Measurements from ENCODE around the gene PLPPR1. TPM values are rescaled to one million over a fixed set of nuclear protein-coding genes. Genes with fewer than 3 reads are reported as not detected.
A peak's percentile ranks its signal among the peaks of the same experiment; 100 is the strongest.

Gene PLPPR1
- total RNA-seq, 1 donor, result not detected

GRCh38 chr9:101014566-101014965, 14.0 kb upstream of the PLPPR1 start:
- DNase-seq (ENCODE audit: low read depth), result no peak
- H3K4me3 ChIP-seq (ENCODE audit: low read depth, low read length), result no peak overlapping the region
- no peak for TF ChIP-seq CTCF (IDR thresholded peaks at IDR 0.05; ENCODE audit: insufficient read depth, low read length)

GRCh38 chr9:101018467-101018866, 10.1 kb upstream of the PLPPR1 start:
- no peak for TF ChIP-seq CTCF (IDR thresholded peaks at IDR 0.05; ENCODE audit: insufficient read depth, low read length)
- H3K4me3 ChIP-seq (ENCODE audit: low read depth, low read length), result no peak overlapping the region
- no peak for DNase-seq (ENCODE audit: low read depth)

- DNase-seq (ENCODE audit: low read depth), result no peak
- TF ChIP-seq CTCF (IDR thresholded peaks at IDR 0.05; ENCODE audit: insufficient read depth, low read length), result no peak
- no peak overlapping the region for H3K4me3 ChIP-seq (ENCODE audit: low read depth, low read length)
Observed at GRCh38 chr9:101022704-101023103, 5.8 kb upstream of the PLPPR1 start.

- DNase-seq (ENCODE audit: low read depth), result no peak
- H3K4me3 ChIP-seq (ENCODE audit: low read depth, low read length), result no peak overlapping the region
- no peak for TF ChIP-seq CTCF (IDR thresholded peaks at IDR 0.05; ENCODE audit: insufficient read depth, low read length)
Observed at GRCh38 chr9:101025940-101026339, 2.6 kb upstream of the PLPPR1 start.

GRCh38 chr9:101026824-101027223, 1.7 kb upstream of the PLPPR1 start:
- H3K4me3 ChIP-seq (ENCODE audit: low read depth, low read length), result no peak overlapping the region
- DNase-seq (ENCODE audit: low read depth), result no peak
- no peak for TF ChIP-seq CTCF (IDR thresholded peaks at IDR 0.05; ENCODE audit: insufficient read depth, low read length)

DNA sequence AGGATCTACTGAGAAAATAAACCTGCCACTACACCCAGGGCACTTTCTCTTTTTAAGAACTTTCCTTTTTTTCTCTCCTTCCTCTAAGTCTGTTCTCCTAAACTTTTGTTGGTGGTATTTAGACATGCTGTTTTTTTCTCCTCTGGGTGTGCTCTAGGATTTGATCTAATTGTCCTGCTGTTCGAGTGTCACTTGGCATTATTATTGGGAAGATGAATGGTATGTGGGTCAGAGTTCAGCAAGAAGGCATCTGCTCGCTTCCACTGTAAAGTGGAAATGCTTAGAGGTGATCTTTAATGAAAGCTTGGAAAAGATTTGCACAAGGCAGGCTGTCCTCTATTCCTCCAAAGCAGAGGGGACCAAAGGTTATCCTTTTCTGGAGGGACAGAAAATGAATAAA, 1.3 kb upstream of the PLPPR1 start:
- DNase-seq (ENCODE audit: low read depth), result no peak
- TF ChIP-seq CTCF (IDR thresholded peaks at IDR 0.05; ENCODE audit: insufficient read depth, low read length), result no peak
- H3K4me3 ChIP-seq (ENCODE audit: low read depth, low read length), result no peak overlapping the region

- DNase-seq (ENCODE audit: low read depth), result no peak
- TF ChIP-seq CTCF (IDR thresholded peaks at IDR 0.05; ENCODE audit: insufficient read depth, low read length), result no peak
- peak overlapping the region; percentile 59 for H3K4me3 ChIP-seq (ENCODE audit: low read depth, low read length)
Observed at GRCh38 chr9:101027733-101028345, 688 bp upstream of the PLPPR1 start.
